Activated CD8-positive, alpha-beta T cell treated with anti-CD3 and anti-CD28 coated beads for 36 hours (primary cell): Measurements from ENCODE around the gene ACADSB. TPM values are rescaled to one million over a fixed set of nuclear protein-coding genes. Genes with fewer than 3 reads are reported as not detected.

ENCODE experiments used
- ATAC-seq: fragments of 200-7000 bp; cut with Tn5 transposase; one replicate; pipeline ENCODE4 v1.10.0; 2021; ENCODE audit warnings: mild to moderate bottlenecking, moderate library complexity
- CTCF ChIA-PET: fragments of 350-600 bp; sonication (Branson Sonifier 250); formaldehyde crosslinking; loops from one replicate; lab custom pipeline; 2021; ENCODE audit warnings: antibody characterized with exemption; lab: Charles Lee
- POLR2A ChIA-PET: fragments of 350-600 bp; sonication (Branson Sonifier 250); formaldehyde crosslinking; loops from one replicate; lab custom pipeline; 2021; ENCODE audit warnings: antibody characterized with exemption; lab: Charles Lee
- DNase-seq: peaks from one replicate; pipeline ENCODE4 v3.0.0-alpha.2; 2020
- H3K27ac Mint-ChIP-seq: one replicate; pipeline ENCODE4 v1.8.0; 2021; ENCODE audit warnings: mild to moderate bottlenecking, mixed read lengths
- H3K27me3 Mint-ChIP-seq: one replicate; pipeline ENCODE4 v1.8.0; 2021; ENCODE audit warnings: mixed read lengths
- H3K36me3 Mint-ChIP-seq: one replicate; pipeline ENCODE4 v1.8.0; 2021; ENCODE audit warnings: low read depth, mixed read lengths
- H3K4me1 Mint-ChIP-seq: one replicate; pipeline ENCODE4 v1.8.0; 2021; ENCODE audit warnings: low read depth, mixed read lengths
- H3K4me3 Mint-ChIP-seq: one replicate; pipeline ENCODE4 v1.8.0; 2021; ENCODE audit warnings: mild to moderate bottlenecking, moderate library complexity, mixed read lengths
- H3K9me3 Mint-ChIP-seq: one replicate; pipeline ENCODE4 v1.8.0; 2021; ENCODE audit warnings: mixed read lengths
- intact Hi-C: fragments of 100-400 bp; cut with micrococcal nuclease; formaldehyde crosslinking; loops from one replicate; pipeline ENCODE4 v1.10.0; 2022
- total RNA-seq, 2 experiments: library from RNA; stranded (reverse); gene quantifications; one replicate each; pipeline ENCODE4 v1.2.3, GENCODE V29; 2021
- TF ChIP-seq, protein P1 (sequence below): fragments of 200-600 bp; IDR thresholded peaks from one replicate; pipeline ENCODE4 v1.8.0; 2022; ENCODE audit warnings: antibody characterized with exemption, mild to moderate bottlenecking

The ACADSB gene
- total RNA-seq, result 10 to 100 TPM; 19.7 to 20.7 TPM

DNA sequence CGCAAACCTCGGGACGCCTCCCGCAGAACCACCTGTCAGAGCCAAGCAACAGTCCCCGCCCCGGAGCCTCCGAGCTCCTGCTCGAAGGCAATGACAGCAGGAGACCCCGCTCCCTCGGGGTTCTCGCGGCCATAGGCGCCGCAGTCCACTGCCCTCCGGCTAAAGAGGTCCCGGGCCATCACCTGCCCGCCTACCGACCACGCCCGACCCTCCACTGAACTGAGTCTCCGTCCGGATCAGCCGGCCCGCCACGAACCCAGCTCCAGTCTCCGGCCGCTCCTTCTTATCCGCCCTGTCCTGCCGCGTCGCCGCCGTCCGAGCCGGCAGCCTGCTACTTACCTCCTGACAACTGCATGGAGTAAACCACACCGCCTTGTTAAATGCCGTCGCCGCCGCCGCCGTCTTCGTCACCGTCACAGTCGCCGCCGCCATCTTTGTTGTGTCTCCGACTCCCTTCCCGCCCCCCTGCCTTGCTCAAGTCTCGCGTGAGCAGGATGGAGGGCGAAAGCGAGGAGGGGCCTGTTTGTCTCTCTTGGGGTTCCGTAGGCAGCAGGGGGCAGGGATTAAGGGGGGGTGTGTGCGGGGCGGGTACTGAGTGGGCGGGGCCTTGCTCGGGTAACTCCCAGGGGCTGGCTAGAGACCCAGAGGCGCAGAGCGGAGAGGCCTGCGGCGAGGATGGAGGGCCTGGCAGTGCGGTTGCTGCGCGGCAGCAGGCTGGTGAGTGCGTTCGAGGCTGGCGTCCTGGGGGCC lies at the start of gene ACADSB, which contains the start of gene IKZF5:
ACADSB (plus strand) TSS at position 652 of the 750 bp plus-strand sequence; CDS start at position 676, 24 bp downstream.
IKZF5 (minus strand) TSS at position 441 of the 750 bp plus-strand sequence. CDS start 10,170 bp downstream, outside the sequence.
- peak; percentile 98 for DNase-seq
- CTCF ChIA-PET, result interaction anchor here (1.3 to 4.5 kb wide), 2 partner anchors 25 to 28 kb away, joined by 4 to 30 read pairs; partner anchors contain the start of gene PSTK
- POLR2A ChIA-PET, result interaction anchor here (0.8 to 2.8 kb wide), 11 partner anchors 10 to 151 kb away, joined by 3 to 38 read pairs (median 4); partner anchors contain the start of genes C10orf88 and PSTK
- H3K4me3 Mint-ChIP-seq, result peak within 1 kb of the TSS; percentile 94
- H3K4me1 Mint-ChIP-seq, result peaks cover 38% of the 10 kb centered on the region
- peak; percentile 96 for ATAC-seq
- H3K27me3 Mint-ChIP-seq, result no peaks in the 10 kb centered on the region
- intact Hi-C loops, result loop anchor here (2.0 kb wide), 1 partner anchor 54 kb away; the partner anchor contains the start of gene C10orf88
- no peaks in the 10 kb centered on the region for H3K9me3 Mint-ChIP-seq
- TF ChIP-seq, protein P1, sequence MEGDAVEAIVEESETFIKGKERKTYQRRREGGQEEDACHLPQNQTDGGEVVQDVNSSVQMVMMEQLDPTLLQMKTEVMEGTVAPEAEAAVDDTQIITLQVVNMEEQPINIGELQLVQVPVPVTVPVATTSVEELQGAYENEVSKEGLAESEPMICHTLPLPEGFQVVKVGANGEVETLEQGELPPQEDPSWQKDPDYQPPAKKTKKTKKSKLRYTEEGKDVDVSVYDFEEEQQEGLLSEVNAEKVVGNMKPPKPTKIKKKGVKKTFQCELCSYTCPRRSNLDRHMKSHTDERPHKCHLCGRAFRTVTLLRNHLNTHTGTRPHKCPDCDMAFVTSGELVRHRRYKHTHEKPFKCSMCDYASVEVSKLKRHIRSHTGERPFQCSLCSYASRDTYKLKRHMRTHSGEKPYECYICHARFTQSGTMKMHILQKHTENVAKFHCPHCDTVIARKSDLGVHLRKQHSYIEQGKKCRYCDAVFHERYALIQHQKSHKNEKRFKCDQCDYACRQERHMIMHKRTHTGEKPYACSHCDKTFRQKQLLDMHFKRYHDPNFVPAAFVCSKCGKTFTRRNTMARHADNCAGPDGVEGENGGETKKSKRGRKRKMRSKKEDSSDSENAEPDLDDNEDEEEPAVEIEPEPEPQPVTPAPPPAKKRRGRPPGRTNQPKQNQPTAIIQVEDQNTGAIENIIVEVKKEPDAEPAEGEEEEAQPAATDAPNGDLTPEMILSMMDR, result no peak
- H3K36me3 Mint-ChIP-seq, result peaks cover 16% of the 10 kb centered on the region
- H3K27ac Mint-ChIP-seq, result peak within 1 kb of the TSS; percentile 99

DNA sequence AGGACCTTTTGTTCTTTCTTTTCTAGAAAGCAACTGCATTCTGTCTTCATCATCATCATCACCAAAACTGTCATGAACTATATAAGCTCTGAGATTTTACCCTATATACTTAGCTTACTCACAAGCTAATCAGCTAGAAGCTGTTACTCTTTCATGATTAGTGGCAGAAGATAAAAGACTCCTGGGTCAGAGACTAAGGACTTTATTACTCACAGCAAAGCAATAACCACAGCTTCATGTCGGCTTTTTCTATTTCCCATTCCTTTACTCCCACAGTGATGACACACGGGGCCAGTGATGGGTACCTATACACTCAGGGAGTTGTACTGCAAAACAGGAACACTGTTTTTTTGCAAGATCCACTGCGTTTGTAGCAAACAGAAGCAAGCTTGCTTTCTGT lies 46.4 kb upstream of the ACADSB start:
- intact Hi-C loops, result no loop called here
- H3K27ac Mint-ChIP-seq, result no peak overlapping the region
- H3K27me3 Mint-ChIP-seq, result peaks cover 7% of the 10 kb centered on the region
- no peak overlapping the region for H3K4me3 Mint-ChIP-seq
- ATAC-seq (no peak), DNase-seq (no peak)
- H3K9me3 Mint-ChIP-seq, result peaks cover 17% of the 10 kb centered on the region
- H3K4me1 Mint-ChIP-seq, result no peaks in the 10 kb centered on the region
- TF ChIP-seq, protein P1, result no peak
- POLR2A ChIA-PET, result no interaction called here
- H3K36me3 Mint-ChIP-seq, result peaks cover 6% of the 10 kb centered on the region
- CTCF ChIA-PET, result interaction anchor here (1.0 kb wide), 1 partner anchor 17 kb away, joined by 3 read pairs; the partner anchor contains the start of gene PSTK

- POLR2A ChIA-PET, result no interaction called here
- TF ChIP-seq, protein P1, result no peak
- intact Hi-C loops, result no loop called here
- Mint-ChIP-seq H3K36me3 (peaks cover 6% of the 10 kb centered on the region), H3K27me3 (peaks cover 10% of the 10 kb centered on the region), H3K9me3 (peaks cover 33% of the 10 kb centered on the region), H3K4me3 (no peak overlapping the region), H3K4me1 (no peaks in the 10 kb centered on the region), H3K27ac (no peak overlapping the region)
- no peak for DNase-seq
- no peak for ATAC-seq
- CTCF ChIA-PET, result no interaction called here
Observed at GRCh38 chr10:122966879-122967278, 41.9 kb upstream of the ACADSB start.

DNA sequence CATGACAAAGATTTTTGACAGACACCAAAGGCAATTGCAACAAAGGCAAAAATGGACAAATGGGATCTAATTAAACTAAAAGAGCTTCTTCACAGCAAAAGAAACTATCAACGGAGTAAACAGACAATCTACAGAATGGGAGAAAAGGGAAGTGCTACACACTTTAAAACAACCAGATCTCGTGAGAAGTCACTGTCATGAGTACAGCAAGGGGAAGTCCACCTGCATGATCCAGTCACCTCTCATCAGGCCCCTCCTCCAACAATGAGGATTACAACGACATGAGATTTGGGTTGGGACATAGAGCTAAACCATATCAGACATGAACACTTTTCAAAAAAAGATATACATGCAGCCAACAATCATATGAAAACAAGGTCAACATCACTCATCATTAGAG lies 40.1 kb upstream of the ACADSB start:
- no peaks in the 10 kb centered on the region for H3K4me1 Mint-ChIP-seq
- peaks cover 6% of the 10 kb centered on the region for H3K36me3 Mint-ChIP-seq
- ChIA-PET CTCF (interaction anchor here (1.3 kb wide), 1 partner anchor 12 kb away, joined by 3 read pairs; no protein-coding TSS in a partner anchor), POLR2A (no interaction called here)
- H3K27ac Mint-ChIP-seq, result no peak overlapping the region
- H3K9me3 Mint-ChIP-seq, result peaks cover 33% of the 10 kb centered on the region
- TF ChIP-seq, protein P1, result no peak
- no peak for ATAC-seq
- DNase-seq, result no peak
- H3K27me3 Mint-ChIP-seq, result peaks cover 6% of the 10 kb centered on the region
- intact Hi-C loops, result no loop called here
- H3K4me3 Mint-ChIP-seq, result no peak overlapping the region

- Mint-ChIP-seq H3K4me3 (no peak overlapping the region), H3K27me3 (peaks cover 1% of the 10 kb centered on the region), H3K27ac (no peak overlapping the region), H3K36me3 (no peaks in the 10 kb centered on the region), H3K9me3 (peaks cover 5% of the 10 kb centered on the region), H3K4me1 (no peaks in the 10 kb centered on the region)
- no peak for ATAC-seq
- POLR2A ChIA-PET, result no interaction called here
- TF ChIP-seq, protein P1, result no peak
- intact Hi-C loops, result no loop called here
- CTCF ChIA-PET, result no interaction called here
- no peak for DNase-seq
Observed at GRCh38 chr10:122974023-122974422, 34.8 kb upstream of the ACADSB start.
